Adrenal gland (tissue), 12 donors: ENCODE data around the gene FHAD1. TPM values are rescaled to one million over a fixed set of nuclear protein-coding genes. Genes with fewer than 3 reads are reported as not detected.

Experiments used
- DNase-seq, 7 donors: peaks; one replicate each; pipeline ENCODE4 v3.0.0-alpha.2; 2019 to 2020
- H3K27ac ChIP-seq, 5 donors: fragments of 200-600 bp; sonication (generic) in 4 of 5; 1 replicate in 3 of 5; 2 replicates in 2 of 5; pipeline versions ENCODE4 v1.5.1 to v1.8.0; 2016 to 2020; ENCODE audit warnings: mild to moderate bottlenecking in 1 of 5
- H3K27me3 ChIP-seq: fragments of 200-600 bp; 2 replicates; pipeline ENCODE4 v1.8.0; 2021
- H3K36me3 ChIP-seq, 2 donors: fragments of 200-600 bp; replicated peaks in 1 of 2; 1 replicate in 1 of 2; 2 replicates in 1 of 2; pipeline versions ENCODE4 v1.5.1 to v1.8.0; 2018 to 2022
- H3K4me1 ChIP-seq, 2 donors: fragments of 200-600 bp; replicated peaks in 1 of 2; 1 replicate in 1 of 2; 2 replicates in 1 of 2; pipeline versions ENCODE4 v1.5.1 to v1.8.0; 2018 to 2021
- H3K4me3 ChIP-seq, 4 donors: fragments of 200-600 bp; sonication (generic) in 3 of 4; one replicate each; pipeline ENCODE4 v1.5.1; 2016 to 2018
- H3K9me3 ChIP-seq, 3 donors: fragments of 200-600 bp; sonication (generic) in 1 of 3; replicated peaks in 1 of 3; 1 replicate in 2 of 3; 2 replicates in 1 of 3; pipeline versions ENCODE4 v1.5.1 to v1.8.0; 2016 to 2021
- CTCF ChIP-seq, 6 experiments: fragments of 450-650 bp in 4 of 6; fragments of 200-600 bp in 2 of 6; sonication (generic) in 1 of 6; IDR thresholded peaks; 1 replicate in 5 of 6; 2 replicates in 1 of 6; pipeline versions ENCODE4 v1.5.1 to v1.8.0; 2016 to 2021; ENCODE audit warnings: antibody characterized with exemption in 6 of 6, mild to moderate bottlenecking in 2 of 6, moderate library complexity in 1 of 6
- POLR2A ChIP-seq, 2 donors: fragments of 450-650 bp; IDR thresholded peaks; one replicate each; pipeline ENCODE4 v1.6.1; 2017; ENCODE audit warnings: antibody characterized with exemption in 2 of 2, mild to moderate bottlenecking in 2 of 2, moderate library complexity in 1 of 2
- WGBS, 4 donors: extraction: QIAGEN DNeasy Blood & Tissue Kit in 2 of 4; methylation state at CpG; one replicate each; pipeline versions ENCODE4 v1.1.5 to v1.1.7; 2013 to 2017; 5-methylcytosine and 5-hydroxymethylcytosine counted together
- intact Hi-C, 2 donors: fragments of 100-400 bp; cut with DNase I; formaldehyde crosslinking; loops; one replicate each; pipeline versions ENCODE4 v1.14.1 to v1.15.0; 2022 to 2023
- polyA plus RNA-seq, 3 donors: library from polyadenylated mRNA; stranded (reverse); fragments of 200-250 nt in 2 of 3; fragments of 350-450 nt in 1 of 3; fragmentation: Illumina TruSeq in 1 of 3; extraction: RNeasy Lipid Tissue Mini Kit (QIAGEN cat#74804) in 1 of 3; gene quantifications; one replicate each; pipeline ENCODE4 v1.2.3, GENCODE V29; 2013 to 2014
- total RNA-seq, 9 donors: library from RNA; depleted of rRNA in 4 of 9; stranded (reverse); fragments of >200 nt in 4 of 9; fragments of 120-200 nt in 1 of 9; fragmentation: NEBNext Ultra II Directional in 1 of 9; extraction: Animal tissue kit (Norgen Biotek cat#: 25700) in 1 of 9; gene quantifications; one replicate each; pipeline versions ENCODE4 v1.1.0 to v1.2.4, GENCODE V29; 2013 to 2023
- donor health status: healthy with polysubstance abuse.
- donor health status: Bipolar disorder and iron deficiency.
- donor health status: DM: yes; HTN: yes; CAD: no.
- donor health status: DM: no; HTN: no; CAD: no.
- donor health status: DM: no; HTN: no; CAD: no.
- donor health status: DM: yes; HTN: yes; CAD: no.

The FHAD1 gene
- total and polyA plus RNA-seq, 12 donors: 0.09 to 1.6 (median 0.57) TPM; not detected in 1

GRCh38 chr1:15260418-15261154 is 13.6 kb downstream of the FHAD1 start:
- intact Hi-C loops: no loop called here
- H3K27ac ChIP-seq: peak overlapping the region; percentile 9 to 91 (median 70)

GRCh38 chr1:15261155-15262002 is 14.4 kb downstream of the FHAD1 start:
- H3K27me3 ChIP-seq: no peaks in the 10 kb centered on the region
- intact Hi-C loops: no loop called here
- H3K4me1 ChIP-seq: peaks cover 34% of the 10 kb centered on the region in 2 donors
- H3K27ac ChIP-seq: peak overlapping the region; percentile 9 to 91 (median 70)
- peak overlapping the region in 1 of 4 donors; percentile 16 for H3K4me3 ChIP-seq
- peak in 1 of 2 donors; percentile 78 for TF ChIP-seq POLR2A (IDR thresholded peaks at IDR 0.05)
- no peak for TF ChIP-seq CTCF (IDR thresholded peaks at IDR 0.05)
- H3K36me3 ChIP-seq: no peaks in the 10 kb centered on the region
- H3K9me3 ChIP-seq: no peaks in the 10 kb centered on the region
- peak; percentile 77 to 91 (median 90) for DNase-seq
- 17 to 21% (median 20%) methylated on average over 20 of the region's 20 CpGs for WGBS, 4 donors

More at GRCh38 chr1:15260418-15261154, 13.6 kb downstream of the FHAD1 start:
- TF ChIP-seq POLR2A (IDR thresholded peaks at IDR 0.05) (no peak), CTCF (IDR thresholded peaks at IDR 0.05) (no peak)
- Histone ChIP-seq H3K9me3 (no peaks in the 10 kb centered on the region), H3K4me1 (peaks cover 34% of the 10 kb centered on the region in 2 donors), H3K36me3 (no peaks in the 10 kb centered on the region), H3K4me3 (peak overlapping the region in 1 of 4 donors; percentile 16), H3K27me3 (no peaks in the 10 kb centered on the region)
- peak; percentile 28 to 73 (median 62) for DNase-seq
- WGBS, 4 donors: 32 to 40% (median 35%) methylated on average over 8 to 12 of the region's 12 CpGs

- TF ChIP-seq POLR2A (IDR thresholded peaks at IDR 0.05) (no peak), CTCF (IDR thresholded peaks at IDR 0.05) (no peak)
- no peaks in the 10 kb centered on the region for H3K27me3 ChIP-seq
- peaks cover 34% of the 10 kb centered on the region in 2 donors for H3K4me1 ChIP-seq
- H3K9me3 ChIP-seq: peaks cover 0 to 4% (median 0%) of the 10 kb centered on the region in 3 donors
- WGBS, 4 donors: 85 to 92% (median 87%) methylated on average over 2 of the region's 2 CpGs
- DNase-seq: no peak
- H3K36me3 ChIP-seq: no peaks in the 10 kb centered on the region
- peak overlapping the region in 1 of 4 donors; percentile 16 for H3K4me3 ChIP-seq
- H3K27ac ChIP-seq: peak overlapping the region in 4 of 5 donors; percentile 63 to 91 (median 78)
- intact Hi-C loops: no loop called here
These were observed 15.0 kb downstream of the FHAD1 start for GRCh38 chr1:15262003-15262377.

- peaks cover 34% of the 10 kb centered on the region in 2 donors for H3K4me1 ChIP-seq
- intact Hi-C loops: no loop called here
- no peak overlapping the region for H3K4me3 ChIP-seq
- peak overlapping the region in 3 of 5 donors; percentile 37 to 91 (median 87) for H3K27ac ChIP-seq
- peak in 1 of 7 donors; percentile 45 for DNase-seq
- 79 to 89% (median 85%) methylated on average over 5 of the region's 5 CpGs for WGBS, 4 donors
- TF ChIP-seq CTCF (IDR thresholded peaks at IDR 0.05): no peak
- TF ChIP-seq POLR2A (IDR thresholded peaks at IDR 0.05): no peak
- H3K9me3 ChIP-seq: peaks cover 0 to 7% (median 0%) of the 10 kb centered on the region in 3 donors
- H3K27me3 ChIP-seq: no peaks in the 10 kb centered on the region
- H3K36me3 ChIP-seq: no peaks in the 10 kb centered on the region
These were observed 15.7 kb downstream of the FHAD1 start for GRCh38 chr1:15262706-15263105.
